Measurements from ENCODE around the gene COL24A1.
"Not testable (repeated sequence)": the region's sequence is repeated elsewhere in the genome, so short reads cannot be mapped to it uniquely, and the experiment has no call there.

Gene COL24A1

GRCh38 chr1:86119214-86119764, 37.3 kb downstream of the COL24A1 start:
- Mint-ChIP-seq H3K4me1 (no peaks in the 10 kb centered on the region), H3K4me3 (no peak overlapping the region), H3K9me3 (peaks cover 16% of the 10 kb centered on the region), H3K27me3 (peaks cover 3% of the 10 kb centered on the region), H3K36me3 (no peaks in the 10 kb centered on the region), H3K27ac (no peak overlapping the region)

- Mint-ChIP-seq H3K4me3 (no peak overlapping the region), H3K4me1 (no peaks in the 10 kb centered on the region), H3K36me3 (no peaks in the 10 kb centered on the region), H3K27ac (no peak overlapping the region), H3K9me3 (peaks cover 15% of the 10 kb centered on the region), H3K27me3 (peaks cover 3% of the 10 kb centered on the region)
These were observed 41.7 kb downstream of the COL24A1 start for GRCh38 chr1:86114816-86115400.

GRCh38 chr1:86114236-86114635, 42.3 kb downstream of the COL24A1 start:
- Mint-ChIP-seq H3K27ac (no peak overlapping the region), H3K9me3 (peaks cover 13% of the 10 kb centered on the region), H3K36me3 (no peaks in the 10 kb centered on the region), H3K27me3 (peaks cover 3% of the 10 kb centered on the region), H3K4me1 (no peaks in the 10 kb centered on the region), H3K4me3 (no peak overlapping the region)

GRCh38 chr1:86111590-86111989, 45.0 kb downstream of the COL24A1 start:
- not testable (repeated sequence) for H3K27ac Mint-ChIP-seq, H3K4me1 Mint-ChIP-seq, H3K9me3 Mint-ChIP-seq, H3K27me3 Mint-ChIP-seq, H3K4me3 Mint-ChIP-seq, H3K36me3 Mint-ChIP-seq

GRCh38 chr1:86110451-86111129, 46.0 kb downstream of the COL24A1 start:
- no peak overlapping the region for H3K4me3 Mint-ChIP-seq
- H3K27me3 Mint-ChIP-seq: peaks cover 2% of the 10 kb centered on the region
- no peak overlapping the region for H3K27ac Mint-ChIP-seq
- H3K9me3 Mint-ChIP-seq: peaks cover 4% of the 10 kb centered on the region
- H3K36me3 Mint-ChIP-seq: no peaks in the 10 kb centered on the region
- H3K4me1 Mint-ChIP-seq: no peaks in the 10 kb centered on the region

- H3K36me3 Mint-ChIP-seq: no peaks in the 10 kb centered on the region
- no peaks in the 10 kb centered on the region for H3K4me1 Mint-ChIP-seq
- H3K4me3 Mint-ChIP-seq: no peak overlapping the region
- H3K27me3 Mint-ChIP-seq: peaks cover 2% of the 10 kb centered on the region
- no peak overlapping the region for H3K27ac Mint-ChIP-seq
- no peaks in the 10 kb centered on the region for H3K9me3 Mint-ChIP-seq
These were observed 51.1 kb downstream of the COL24A1 start for GRCh38 chr1:86105533-86105866.

- Mint-ChIP-seq H3K27ac (no peak overlapping the region), H3K4me1 (no peaks in the 10 kb centered on the region), H3K36me3 (no peaks in the 10 kb centered on the region), H3K9me3 (no peaks in the 10 kb centered on the region), H3K4me3 (no peak overlapping the region), H3K27me3 (peaks cover 2% of the 10 kb centered on the region)
These were observed 51.7 kb downstream of the COL24A1 start for GRCh38 chr1:86104606-86105532.

GRCh38 chr1:86101616-86102015, 55.0 kb downstream of the COL24A1 start:
- Mint-ChIP-seq H3K4me1 (no peaks in the 10 kb centered on the region), H3K4me3 (no peak overlapping the region), H3K9me3 (no peaks in the 10 kb centered on the region), H3K27me3 (peaks cover 2% of the 10 kb centered on the region), H3K36me3 (no peaks in the 10 kb centered on the region), H3K27ac (no peak overlapping the region)

GRCh38 chr1:86100401-86100800, 56.2 kb downstream of the COL24A1 start:
- H3K9me3 Mint-ChIP-seq: no peaks in the 10 kb centered on the region
- no peak overlapping the region for H3K27ac Mint-ChIP-seq
- H3K4me1 Mint-ChIP-seq: no peaks in the 10 kb centered on the region
- no peaks in the 10 kb centered on the region for H3K36me3 Mint-ChIP-seq
- H3K4me3 Mint-ChIP-seq: no peak overlapping the region
- H3K27me3 Mint-ChIP-seq: no peaks in the 10 kb centered on the region

GRCh38 chr1:86089765-86090164, 66.8 kb downstream of the COL24A1 start:
- H3K27me3 Mint-ChIP-seq: no peaks in the 10 kb centered on the region
- H3K27ac Mint-ChIP-seq: no peak overlapping the region
- H3K4me1 Mint-ChIP-seq: no peaks in the 10 kb centered on the region
- H3K4me3 Mint-ChIP-seq: no peak overlapping the region
- no peaks in the 10 kb centered on the region for H3K36me3 Mint-ChIP-seq
- H3K9me3 Mint-ChIP-seq: no peaks in the 10 kb centered on the region

GRCh38 chr1:86085741-86086409, 70.7 kb downstream of the COL24A1 start:
- no peak overlapping the region for H3K27ac Mint-ChIP-seq
- no peaks in the 10 kb centered on the region for H3K27me3 Mint-ChIP-seq
- no peak overlapping the region for H3K4me3 Mint-ChIP-seq
- H3K9me3 Mint-ChIP-seq: no peaks in the 10 kb centered on the region
- H3K4me1 Mint-ChIP-seq: no peaks in the 10 kb centered on the region
- no peaks in the 10 kb centered on the region for H3K36me3 Mint-ChIP-seq

GRCh38 chr1:86084998-86085397, 71.6 kb downstream of the COL24A1 start:
- no peak overlapping the region for H3K4me3 Mint-ChIP-seq
- no peaks in the 10 kb centered on the region for H3K27me3 Mint-ChIP-seq
- no peaks in the 10 kb centered on the region for H3K36me3 Mint-ChIP-seq
- no peaks in the 10 kb centered on the region for H3K4me1 Mint-ChIP-seq
- no peak overlapping the region for H3K27ac Mint-ChIP-seq
- H3K9me3 Mint-ChIP-seq: no peaks in the 10 kb centered on the region

GRCh38 chr1:86082183-86082582, 74.4 kb downstream of the COL24A1 start:
- H3K27me3 Mint-ChIP-seq: no peaks in the 10 kb centered on the region
- H3K27ac Mint-ChIP-seq: no peak overlapping the region
- no peaks in the 10 kb centered on the region for H3K36me3 Mint-ChIP-seq
- no peaks in the 10 kb centered on the region for H3K4me1 Mint-ChIP-seq
- H3K9me3 Mint-ChIP-seq: peaks cover 15% of the 10 kb centered on the region
- no peak overlapping the region for H3K4me3 Mint-ChIP-seq

GRCh38 chr1:86072474-86072873, 84.1 kb downstream of the COL24A1 start:
- H3K4me3 Mint-ChIP-seq, H3K4me1 Mint-ChIP-seq, H3K27me3 Mint-ChIP-seq, H3K36me3 Mint-ChIP-seq, H3K27ac Mint-ChIP-seq, H3K9me3 Mint-ChIP-seq: not testable (repeated sequence)

GRCh38 chr1:86071870-86072269, 84.7 kb downstream of the COL24A1 start:
- H3K4me3 Mint-ChIP-seq, H3K27ac Mint-ChIP-seq, H3K36me3 Mint-ChIP-seq, H3K9me3 Mint-ChIP-seq, H3K4me1 Mint-ChIP-seq, H3K27me3 Mint-ChIP-seq: not testable (repeated sequence)
